ENCODE data around the gene TAF1B. TPM values are rescaled to one million over a fixed set of nuclear protein-coding genes. Genes with fewer than 3 reads are reported as not detected.

The TAF1B gene
- total and polyA plus RNA-seq, 8 donors, result 22.0 to 33.9 (median 28.2) TPM

DNA sequence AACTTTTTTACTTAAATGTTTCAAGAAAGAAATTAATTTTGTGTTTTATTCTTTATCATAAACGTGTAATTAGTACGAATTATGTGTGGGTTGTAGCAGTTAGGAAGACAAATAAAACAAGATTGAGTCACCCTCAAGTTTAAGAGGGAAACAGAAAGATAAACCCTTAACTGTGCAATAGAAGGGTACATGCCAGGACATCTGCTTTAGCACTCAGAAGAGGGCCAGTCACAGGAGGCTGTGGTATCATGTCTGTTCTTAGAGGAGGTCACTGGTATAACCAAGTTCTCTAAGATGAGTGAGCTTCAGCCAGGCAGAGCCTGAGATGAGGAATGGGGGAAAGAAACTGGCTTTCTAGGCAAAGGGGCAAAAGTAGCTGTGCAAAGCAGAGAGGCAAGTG, 65.8 kb downstream of the TAF1B start:
- H3K4me1 ChIP-seq, result no peaks in the 10 kb centered on the region

DNA sequence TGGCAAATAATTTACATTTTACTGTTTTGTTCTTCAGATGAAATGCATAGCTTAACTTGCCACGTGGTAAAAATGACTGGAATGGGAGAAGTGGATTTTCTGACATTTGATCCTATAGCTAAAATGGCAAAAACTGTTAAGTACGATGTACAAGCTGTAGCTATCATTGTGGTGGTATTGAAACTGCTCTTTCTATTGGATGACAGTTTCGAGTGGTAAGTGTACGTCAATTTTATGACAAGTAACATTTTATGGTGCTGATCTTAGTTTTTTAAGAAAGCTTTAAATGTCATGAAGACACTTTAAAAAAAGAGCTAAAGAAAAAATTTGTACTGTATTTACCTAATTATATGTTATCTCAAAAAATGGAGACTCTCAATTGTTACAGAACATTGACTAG, 67.4 kb downstream of the TAF1B start:
- H3K4me1 ChIP-seq, result no peaks in the 10 kb centered on the region
- no peaks in the 10 kb centered on the region for H3K27me3 ChIP-seq
- no peak overlapping the region for H3K27ac ChIP-seq
- intact Hi-C loops (cut with DNase I), result no loop called here
- H3K4me3 ChIP-seq, result no peak overlapping the region
- no peak for ATAC-seq
- no peak for TF ChIP-seq CTCF (IDR thresholded peaks at IDR 0.05)
- H3K36me3 ChIP-seq, result peaks cover 0 to 25% of the 10 kb centered on the region in 2 donors
- no peaks in the 10 kb centered on the region for H3K9me3 ChIP-seq
- DNase-seq, result no peak

More for the DNA sequence above, 65.8 kb downstream of the TAF1B start:
- Histone ChIP-seq H3K9me3 (no peaks in the 10 kb centered on the region), H3K4me3 (no peak overlapping the region), H3K36me3 (peaks cover 0 to 22% of the 10 kb centered on the region in 2 donors), H3K27ac (no peak overlapping the region), H3K27me3 (no peaks in the 10 kb centered on the region)
- intact Hi-C loops (cut with DNase I), result no loop called here
- TF ChIP-seq CTCF (IDR thresholded peaks at IDR 0.05), result no peak
- ATAC-seq (no peak), DNase-seq (no peak)

- Histone ChIP-seq H3K4me3 (no peak overlapping the region), H3K4me1 (no peaks in the 10 kb centered on the region), H3K9me3 (no peaks in the 10 kb centered on the region), H3K36me3 (peaks cover 0 to 25% of the 10 kb centered on the region in 2 donors), H3K27me3 (no peaks in the 10 kb centered on the region), H3K27ac (no peak overlapping the region)
- intact Hi-C loops (cut with DNase I), result no loop called here
- TF ChIP-seq CTCF (IDR thresholded peaks at IDR 0.05), result no peak
- DNase-seq, result no peak
- ATAC-seq, result no peak
These were observed 69.2 kb downstream of the TAF1B start for GRCh38 chr2:9912468-9912867.

GRCh38 chr2:9914384-9915065, 71.3 kb downstream of the TAF1B start:
- Histone ChIP-seq H3K27ac (no peak overlapping the region), H3K4me3 (no peak overlapping the region), H3K4me1 (no peaks in the 10 kb centered on the region), H3K9me3 (no peaks in the 10 kb centered on the region), H3K27me3 (no peaks in the 10 kb centered on the region), H3K36me3 (peaks cover 0 to 30% of the 10 kb centered on the region in 2 donors)
- TF ChIP-seq CTCF (IDR thresholded peaks at IDR 0.05), result no peak
- DNase-seq, result no peak
- ATAC-seq, result peak; percentile 47
- intact Hi-C loops (cut with DNase I), result no loop called here

DNA sequence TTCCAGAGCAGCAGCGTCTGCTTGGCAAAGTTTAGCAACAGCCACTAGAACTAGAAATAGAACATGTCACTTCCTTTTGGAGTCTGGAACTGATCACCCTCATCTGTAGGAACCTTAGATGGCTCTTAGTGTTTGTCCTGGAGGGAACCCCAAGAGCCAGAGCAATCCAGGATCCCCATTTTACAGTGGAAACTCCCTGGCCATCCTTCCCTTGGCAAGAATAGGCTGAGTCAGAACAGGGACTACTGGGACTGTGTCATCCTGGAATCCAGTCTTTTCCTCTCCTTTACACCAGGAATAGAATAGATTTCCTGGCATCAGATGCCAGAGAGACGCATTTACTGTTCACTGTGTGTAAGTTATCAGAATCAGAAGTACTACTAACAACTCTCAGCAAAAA, 75.0 kb downstream of the TAF1B start:
- no peaks in the 10 kb centered on the region for H3K9me3 ChIP-seq
- no peak for DNase-seq
- peaks cover 0 to 37% of the 10 kb centered on the region in 2 donors for H3K36me3 ChIP-seq
- H3K27ac ChIP-seq, result no peak overlapping the region
- no peaks in the 10 kb centered on the region for H3K27me3 ChIP-seq
- no peak overlapping the region for H3K4me3 ChIP-seq
- ATAC-seq, result no peak
- intact Hi-C loops (cut with DNase I), result no loop called here
- no peaks in the 10 kb centered on the region for H3K4me1 ChIP-seq
- no peak for TF ChIP-seq CTCF (IDR thresholded peaks at IDR 0.05)

Measured in left lung (tissue), 10 donors.